Astrocyte of the spinal cord (primary cell): ENCODE results near the gene TYROBP.

Experiments used
- DNase-seq: peaks from one replicate; pipeline ENCODE4 v3.0.0; 2011; ENCODE audit warnings: low read depth, low spot score
- H3K4me3 ChIP-seq: 2 replicates; pipeline ENCODE4 v1.5.1; 2011; ENCODE audit warnings: low read depth, mild to moderate bottlenecking, low read length, moderate library complexity
- CTCF ChIP-seq: IDR thresholded peaks from 2 replicates; pipeline ENCODE4 v1.5.1; 2012; ENCODE audit warnings: low read depth, mild to moderate bottlenecking, low read length, inconsistent platforms
- in situ Hi-C: cut with HindIII; loops from 2 replicates; pipeline ENCODE4 v1.10.0; 2017; ENCODE audit warnings: low sequenced_read_pairs

TYROBP gene

GRCh38 chr19:35901854-35902661 lies 6.0 kb downstream of the TYROBP start, which contains the start of gene HCST:
TSS of gene HCST (plus strand) at chr19:35902529. CDS start at chr19:35902594, 65 bp downstream.
- DNase-seq, result peak; percentile 5
- peak within 1 kb of the TSS; percentile 24 for H3K4me3 ChIP-seq
- in situ Hi-C loops, result no loop called here
- no peak for TF ChIP-seq CTCF

- DNase-seq, result peak; percentile 9
- in situ Hi-C loops, result no loop called here
- TF ChIP-seq CTCF, result no peak
- H3K4me3 ChIP-seq, result no peak overlapping the region
Observed at GRCh38 chr19:35901055-35901644, 6.9 kb downstream of the TYROBP start.

GRCh38 chr19:35899547-35900214 lies 8.4 kb downstream of the TYROBP start:
- H3K4me3 ChIP-seq, result peak overlapping the region; percentile 72
- in situ Hi-C loops, result no loop called here
- TF ChIP-seq CTCF, result no peak
- peak; percentile 77 for DNase-seq

- TF ChIP-seq CTCF, result no peak
- no peak for DNase-seq
- H3K4me3 ChIP-seq, result peak overlapping the region; percentile 72
- in situ Hi-C loops, result no loop called here
Observed at GRCh38 chr19:35898499-35898809, 9.6 kb downstream of the TYROBP start.

GRCh38 chr19:35897706-35898451 lies 10.2 kb downstream of the TYROBP start:
- DNase-seq, result no peak

More at GRCh38 chr19:35897706-35898451, 10.2 kb downstream of the TYROBP start:
- no peak for TF ChIP-seq CTCF
- H3K4me3 ChIP-seq, result peak overlapping the region; percentile 72
- in situ Hi-C loops, result no loop called here
